ENCODE measurements around the gene ERC1.
"Not testable (repeated sequence)": the region's sequence is repeated elsewhere in the genome, so short reads cannot be mapped to it uniquely, and the experiment has no call there.

Gene ERC1

DNA sequence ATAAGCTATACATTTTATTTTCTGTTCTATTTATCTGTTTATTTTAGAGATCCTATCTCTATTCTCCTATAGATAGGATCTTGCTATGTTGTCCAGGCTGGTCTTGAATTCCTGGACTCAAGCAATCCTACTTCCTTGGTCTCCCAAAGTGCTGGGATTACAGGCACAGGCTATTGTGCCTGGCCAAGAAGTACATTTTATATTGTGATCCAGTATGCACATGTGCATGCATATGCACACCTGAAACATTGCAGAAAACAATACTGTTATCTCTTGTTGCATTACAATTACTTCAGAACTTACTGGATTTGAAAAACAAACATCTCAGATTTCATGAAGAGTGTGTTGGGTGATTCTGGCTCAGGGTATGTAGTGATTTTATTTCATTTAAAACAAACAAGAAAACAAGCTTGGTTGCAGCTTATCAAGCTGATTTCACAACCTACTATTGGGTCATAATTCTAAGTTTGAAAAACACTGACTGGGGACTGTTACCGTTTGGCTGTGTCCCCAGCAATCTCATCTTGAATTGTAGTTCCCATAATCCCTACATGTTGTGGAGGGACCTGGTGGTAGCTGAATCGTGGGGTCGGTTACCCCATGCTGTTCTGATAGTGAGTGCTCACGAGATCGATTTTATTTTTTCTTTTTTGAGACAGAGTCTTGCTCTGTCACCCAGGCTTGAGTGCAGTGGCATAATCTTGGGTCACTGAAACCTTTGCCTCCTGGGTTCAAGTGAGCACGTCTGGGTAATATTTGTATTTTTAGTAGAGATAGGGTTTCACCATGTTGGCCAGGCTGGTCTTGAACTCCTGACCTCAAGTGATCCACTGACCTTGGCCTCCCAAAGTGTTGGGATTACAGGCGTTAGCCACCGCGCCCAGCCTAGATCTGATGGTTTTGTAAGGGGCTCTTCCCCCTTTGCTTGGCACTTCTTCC lies 31.3 kb downstream of the ERC1 start:
- DNase-seq (ENCODE audit: low spot score): no peak

DNA sequence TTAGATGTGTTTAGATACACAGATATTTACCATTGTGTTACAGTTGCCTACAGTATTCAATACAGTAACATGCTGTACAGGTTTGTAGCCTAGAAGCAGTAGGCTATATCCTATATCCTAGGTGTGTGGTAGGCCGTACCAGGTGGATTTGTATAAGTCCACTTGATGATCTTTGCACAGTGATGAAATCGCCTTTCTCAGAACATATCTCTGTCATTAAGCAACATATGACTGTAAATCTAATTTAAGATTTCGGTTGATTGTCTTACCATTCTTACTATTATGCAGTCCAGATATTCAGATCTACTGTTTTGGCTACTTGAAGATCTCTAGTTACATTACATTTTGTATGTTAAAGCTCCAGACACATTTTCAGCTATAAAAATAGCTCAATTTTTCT lies 39.8 kb downstream of the ERC1 start:
- no peak for DNase-seq (ENCODE audit: low spot score)

DNA sequence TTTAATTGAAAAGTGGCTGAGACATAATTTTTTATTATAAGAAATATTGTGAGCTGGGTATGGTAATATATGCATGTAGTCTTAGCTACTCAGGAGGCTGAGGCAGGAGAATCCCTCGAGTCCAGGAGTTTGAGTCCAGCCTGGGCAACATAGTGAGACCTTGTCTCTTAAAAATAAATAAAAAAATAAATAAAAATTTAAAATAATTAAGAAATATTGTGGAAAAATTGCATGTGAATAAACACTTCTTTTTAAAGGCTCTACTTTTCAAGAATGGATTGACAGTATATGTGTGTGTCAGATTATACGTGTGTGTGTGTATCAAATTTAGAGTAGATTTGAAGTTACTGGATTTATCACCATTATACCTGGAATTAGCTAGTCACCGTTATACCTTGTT lies 43.2 kb downstream of the ERC1 start:
- no peak for DNase-seq (ENCODE audit: low spot score)

DNA sequence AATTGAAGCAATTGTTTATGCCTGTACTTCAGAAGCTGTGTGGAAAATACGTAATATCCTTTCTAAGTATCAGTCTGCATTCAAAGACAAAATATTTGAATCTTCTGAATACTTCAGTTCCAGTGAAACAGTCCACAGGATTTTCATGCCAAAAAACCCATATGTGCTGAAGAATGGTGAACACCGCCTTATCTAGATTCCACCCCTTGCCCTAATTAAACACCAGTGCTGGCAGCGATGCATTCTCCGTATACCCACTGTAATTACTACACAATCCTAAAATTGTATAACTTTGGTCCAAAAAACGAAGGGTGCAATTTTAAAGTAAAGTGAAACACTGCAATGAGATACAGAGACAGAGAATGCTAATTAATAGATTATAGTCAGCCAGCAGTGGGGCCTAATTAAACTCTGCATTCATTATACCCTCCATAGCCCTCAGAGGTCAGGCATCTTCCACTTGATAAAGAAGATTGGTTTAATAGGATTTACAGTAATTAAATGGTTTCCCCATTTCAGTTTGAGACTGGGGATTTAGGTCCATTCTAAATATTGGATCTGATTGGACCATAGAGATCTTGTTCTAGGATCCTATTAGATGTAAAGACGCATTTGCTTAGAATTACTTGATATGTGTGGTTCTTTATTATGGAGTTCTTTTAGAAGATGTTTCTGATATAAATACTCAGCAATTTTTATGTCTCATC lies 43.9 kb downstream of the ERC1 start:
- DNase-seq (ENCODE audit: low spot score): no peak

DNA sequence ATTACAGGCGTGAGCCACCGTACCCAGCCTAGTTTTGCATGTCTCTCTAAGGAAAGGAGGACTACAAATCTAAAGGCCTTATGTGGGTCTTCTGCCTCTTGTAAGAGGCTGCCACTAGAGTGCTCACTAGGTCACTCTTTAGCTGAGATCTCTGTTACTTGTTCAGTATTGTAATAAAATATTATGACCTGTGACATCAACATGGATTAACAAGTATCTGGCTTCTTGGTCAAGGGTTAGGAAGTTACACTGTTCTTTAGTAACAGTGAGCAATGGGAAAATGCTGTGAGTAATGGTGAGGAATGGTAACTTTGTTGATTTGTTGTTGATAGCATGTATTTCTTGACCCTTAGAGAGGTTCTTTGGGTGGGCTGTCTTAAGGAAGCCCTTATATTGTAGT lies 50.5 kb downstream of the ERC1 start:
- DNase-seq (ENCODE audit: low spot score): no peak

DNA sequence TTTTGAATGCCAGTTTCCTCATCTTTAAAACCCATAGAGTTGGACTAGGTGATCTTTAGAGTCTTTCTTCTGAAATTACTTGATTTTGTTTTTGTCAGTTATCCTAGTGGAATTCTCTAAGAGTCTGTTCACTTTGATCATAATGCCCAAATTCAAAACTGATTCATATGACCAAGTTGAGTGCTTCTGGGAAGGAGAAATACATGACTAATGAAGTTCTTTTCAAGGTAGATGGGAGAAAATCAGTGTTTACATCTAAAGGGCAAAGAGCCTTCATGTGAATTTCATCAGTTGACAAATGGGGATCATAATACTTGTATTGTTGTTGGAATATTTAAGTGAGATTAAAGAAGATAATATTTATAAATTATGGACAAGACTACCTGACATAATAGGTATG lies 53.2 kb downstream of the ERC1 start:
- DNase-seq (ENCODE audit: low spot score): no peak

DNA sequence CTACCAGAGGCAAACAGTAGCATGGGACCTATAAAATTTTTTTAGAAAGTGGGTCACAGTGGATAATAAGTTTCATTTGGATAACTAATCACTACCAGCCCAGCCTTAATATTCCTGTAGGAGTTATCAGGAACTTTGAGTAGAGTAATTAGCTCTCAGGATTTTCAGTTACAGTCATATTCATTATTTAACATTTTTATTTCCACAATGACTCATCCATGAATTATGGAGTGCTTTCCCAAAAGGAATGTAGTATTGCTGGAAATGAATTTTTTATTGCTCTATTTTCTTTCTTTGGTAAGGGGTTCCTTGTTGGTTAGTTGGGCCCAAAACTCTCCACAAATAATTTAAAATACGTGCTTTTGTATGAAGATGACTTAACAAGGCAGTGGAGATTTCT lies 53.7 kb downstream of the ERC1 start:
- DNase-seq (ENCODE audit: low spot score): no peak

DNA sequence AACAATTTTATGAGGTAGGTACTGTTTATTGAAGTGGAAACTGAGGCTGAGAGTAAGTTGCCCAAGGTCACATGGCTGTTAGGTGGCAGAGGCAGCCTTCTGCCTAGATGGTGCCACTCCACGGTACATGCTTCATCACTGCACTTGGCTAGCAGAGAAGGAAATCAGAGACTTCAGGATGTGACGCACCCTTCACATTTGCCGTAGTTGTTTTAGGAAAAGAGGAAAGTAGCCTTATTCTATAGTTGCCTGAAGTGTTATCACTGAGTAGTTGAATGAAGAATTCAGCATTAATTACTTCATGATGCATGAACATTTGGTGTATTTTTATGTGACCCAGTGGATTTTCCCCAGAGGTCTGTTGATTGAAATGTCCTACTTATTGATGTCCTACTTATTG lies 55.7 kb downstream of the ERC1 start:
- no peak for DNase-seq (ENCODE audit: low spot score)

DNA sequence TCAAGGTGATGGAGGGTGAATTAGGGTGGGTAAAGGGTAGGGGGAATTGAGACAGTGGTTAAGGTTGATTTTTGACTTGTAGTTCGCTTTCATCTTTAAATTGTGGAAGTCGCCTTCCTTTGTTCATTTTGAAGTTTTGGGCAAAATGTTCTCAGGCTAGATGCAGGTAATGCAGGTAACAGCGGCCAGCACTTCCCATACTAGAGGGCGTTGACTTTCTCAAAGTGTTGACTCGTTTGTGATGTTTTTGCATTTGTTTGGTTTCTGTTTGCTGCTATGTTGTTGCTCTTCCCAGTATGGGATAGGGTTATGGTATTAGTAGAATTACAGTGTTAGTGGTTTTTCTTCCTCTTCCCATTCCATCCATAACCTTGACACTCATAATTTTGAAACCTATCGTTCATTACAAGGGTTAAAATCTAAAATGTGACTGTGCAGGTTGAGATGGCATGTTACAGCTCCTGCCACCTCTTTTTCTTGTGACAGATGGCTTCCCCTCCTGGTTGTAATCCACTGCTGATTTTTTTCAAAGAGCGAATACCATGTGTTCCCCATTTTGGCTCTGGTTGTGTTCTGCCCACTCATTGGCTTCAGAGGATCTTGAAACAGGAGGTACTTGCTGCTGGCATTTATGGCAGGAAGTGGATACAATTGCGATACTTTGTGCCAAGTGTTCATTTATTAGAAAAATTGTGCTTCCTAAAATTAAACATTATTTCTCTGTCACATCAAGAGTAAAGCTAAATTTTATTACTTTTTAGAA lies 57.1 kb downstream of the ERC1 start:
- no peak for DNase-seq (ENCODE audit: low spot score)

DNA sequence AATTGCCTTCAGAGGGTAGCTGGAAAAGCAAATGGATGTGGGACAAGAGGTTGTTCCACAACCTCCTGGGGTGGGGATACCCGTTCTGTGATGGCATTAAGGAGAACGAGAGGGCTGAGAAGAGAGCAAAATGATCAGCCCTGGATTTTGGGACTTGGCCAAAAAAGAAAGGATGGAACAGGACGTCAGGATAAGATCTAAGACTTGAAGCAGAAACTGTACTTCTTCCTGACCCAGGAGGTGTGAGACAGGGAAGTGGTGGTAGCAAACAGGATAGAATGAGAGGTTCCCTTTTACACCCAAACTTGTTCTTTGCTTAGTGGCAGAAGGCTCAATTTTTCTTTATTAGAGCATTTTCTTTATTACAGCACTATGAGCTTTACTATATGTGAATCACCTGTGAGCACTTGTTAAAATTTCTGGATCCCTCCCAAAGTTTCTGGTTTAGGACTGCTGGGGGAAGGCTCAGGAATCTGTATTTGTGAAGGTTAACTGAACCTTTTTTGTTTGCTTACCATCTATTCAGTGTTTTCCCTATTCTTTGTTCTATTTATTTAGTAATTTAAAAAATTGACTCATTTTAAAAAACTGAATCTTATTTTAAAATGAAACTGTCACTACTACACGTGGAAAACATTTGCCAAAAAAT lies 59.2 kb downstream of the ERC1 start:
- DNase-seq (ENCODE audit: low spot score): no peak

DNA sequence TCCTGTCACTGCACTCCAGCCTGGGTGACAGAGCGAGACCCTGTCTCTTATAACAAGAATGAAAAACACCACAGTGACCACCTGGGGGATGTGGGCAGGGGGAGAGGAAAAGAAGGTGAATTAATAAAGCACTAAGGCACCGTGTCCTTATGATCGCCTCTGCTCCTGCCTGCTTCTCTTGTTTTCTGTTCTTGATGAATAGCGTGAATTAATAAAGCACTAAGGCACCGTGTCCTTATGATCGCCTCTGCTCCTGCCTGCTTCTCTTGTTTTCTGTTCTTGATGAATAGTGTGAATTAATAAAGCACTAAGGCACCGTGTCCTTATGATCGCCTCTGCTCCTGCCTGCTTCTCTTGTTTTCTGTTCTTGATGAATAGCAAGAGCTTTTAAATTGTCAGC lies 60.6 kb downstream of the ERC1 start:
- DNase-seq (ENCODE audit: low spot score): not testable (repeated sequence)

DNA sequence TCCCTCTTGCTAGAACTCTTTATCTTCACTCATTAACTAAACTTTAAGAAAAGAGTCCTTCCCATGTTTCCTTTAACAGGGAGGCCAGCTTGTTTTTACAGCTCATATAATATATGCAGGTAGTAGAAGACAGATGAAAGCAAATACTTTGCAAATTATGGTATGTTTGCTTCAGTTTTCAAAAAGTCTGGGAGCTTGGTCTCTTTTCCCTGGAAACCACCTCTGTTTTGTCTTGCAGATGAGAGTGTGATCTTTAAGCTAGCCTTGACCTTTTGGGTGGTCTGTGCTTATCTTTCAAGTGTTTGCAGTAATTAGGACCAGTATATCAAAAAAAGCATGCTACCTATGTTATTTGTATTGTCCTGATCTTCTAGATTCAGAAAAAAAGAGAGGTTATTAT lies 62.7 kb downstream of the ERC1 start:
- no peak for DNase-seq (ENCODE audit: low spot score)

DNA sequence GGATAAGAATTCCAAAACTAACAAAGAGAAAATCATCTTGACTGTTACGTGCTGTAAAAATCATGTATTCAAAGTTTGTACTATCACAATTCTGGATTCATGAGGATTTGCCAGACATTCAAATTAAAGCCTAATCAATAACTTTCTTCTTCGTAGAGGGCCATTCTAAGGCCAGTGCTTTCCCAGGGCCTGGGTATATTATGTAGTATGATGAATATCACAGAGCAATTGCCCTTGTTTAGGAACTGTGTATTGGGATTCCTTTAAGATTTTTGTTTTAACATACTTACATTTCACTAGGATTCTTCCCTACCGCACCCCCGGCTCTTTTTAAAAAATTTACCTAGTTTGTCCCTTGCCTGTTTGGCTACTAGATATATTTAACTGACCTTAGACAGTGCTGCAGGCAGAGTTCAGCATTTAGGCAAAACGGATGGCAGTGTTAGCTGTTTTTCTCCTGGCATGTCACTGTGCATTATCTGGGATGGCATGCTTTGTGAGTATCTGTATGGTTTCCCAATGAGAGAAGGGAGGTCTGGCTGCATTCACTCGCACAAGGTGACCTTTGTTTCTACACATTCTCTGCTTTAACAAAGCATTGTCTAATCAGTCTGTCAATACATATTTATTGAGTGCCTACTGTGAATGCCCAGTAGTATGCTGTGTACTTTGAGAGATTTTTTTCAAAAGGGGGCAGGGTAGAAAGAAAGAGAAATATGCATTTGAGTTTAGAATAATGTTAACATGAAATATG lies 63.3 kb downstream of the ERC1 start:
- DNase-seq (ENCODE audit: low spot score): no peak

DNA sequence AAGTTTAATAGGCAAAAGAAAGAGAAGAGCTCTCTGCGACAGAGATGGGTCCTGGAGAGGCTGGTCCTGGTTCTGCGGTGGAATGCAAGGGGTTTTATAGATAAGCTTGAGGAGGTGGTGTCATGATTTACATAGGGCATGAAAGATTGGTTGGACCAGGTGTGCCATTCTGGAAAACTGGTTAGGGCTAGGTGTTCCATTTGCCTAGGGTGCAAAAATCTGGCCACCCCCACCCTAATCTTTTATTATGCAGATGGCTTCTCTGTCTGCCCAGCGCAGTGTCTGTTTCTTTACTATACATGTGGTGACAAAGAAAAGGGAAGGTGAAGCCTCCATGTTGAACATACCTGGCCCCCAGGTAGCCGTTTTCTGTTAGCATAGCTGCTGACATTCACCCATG lies 65.4 kb downstream of the ERC1 start:
- no peak for DNase-seq (ENCODE audit: low spot score)

DNA sequence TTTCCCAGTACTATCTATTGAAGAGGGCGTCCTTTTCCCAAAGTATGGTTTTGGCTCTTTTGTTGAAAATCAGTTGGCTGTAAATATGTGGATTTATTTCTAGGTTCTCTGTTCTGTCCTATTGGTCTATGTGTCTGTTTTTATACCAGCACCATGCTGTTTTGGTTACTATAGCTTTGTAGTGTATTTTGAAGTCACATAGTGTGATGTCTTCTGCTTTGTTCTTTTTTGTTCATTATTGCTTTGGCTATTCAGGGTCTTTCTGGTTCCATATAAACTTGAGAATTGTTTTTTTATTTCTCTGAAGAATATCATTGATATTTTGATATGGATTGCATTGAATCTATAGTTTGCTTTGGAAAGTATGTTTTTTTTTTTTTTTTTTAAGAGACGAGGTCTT lies 67.4 kb downstream of the ERC1 start:
- DNase-seq (ENCODE audit: low spot score): no peak

DNA sequence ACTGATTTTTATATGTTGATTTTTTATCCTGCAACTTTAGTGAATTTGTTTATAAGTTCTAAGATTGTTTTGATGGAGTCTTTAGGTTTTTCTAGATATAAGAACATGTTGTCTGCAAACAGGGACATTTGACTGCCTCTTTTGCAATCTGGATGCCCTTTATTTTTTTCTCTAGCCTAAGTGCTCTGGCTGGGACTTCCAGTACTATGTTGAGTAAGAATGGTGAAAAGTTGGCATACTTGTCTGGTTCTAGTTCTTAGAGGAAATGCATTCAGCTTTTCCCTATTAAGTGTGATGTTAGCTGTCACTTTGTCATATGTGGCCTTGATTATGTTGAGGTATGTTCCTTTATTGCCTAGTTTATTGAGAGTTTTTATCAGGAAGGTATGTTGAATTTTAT lies 68.1 kb downstream of the ERC1 start:
- no peak for DNase-seq (ENCODE audit: low spot score)

DNA sequence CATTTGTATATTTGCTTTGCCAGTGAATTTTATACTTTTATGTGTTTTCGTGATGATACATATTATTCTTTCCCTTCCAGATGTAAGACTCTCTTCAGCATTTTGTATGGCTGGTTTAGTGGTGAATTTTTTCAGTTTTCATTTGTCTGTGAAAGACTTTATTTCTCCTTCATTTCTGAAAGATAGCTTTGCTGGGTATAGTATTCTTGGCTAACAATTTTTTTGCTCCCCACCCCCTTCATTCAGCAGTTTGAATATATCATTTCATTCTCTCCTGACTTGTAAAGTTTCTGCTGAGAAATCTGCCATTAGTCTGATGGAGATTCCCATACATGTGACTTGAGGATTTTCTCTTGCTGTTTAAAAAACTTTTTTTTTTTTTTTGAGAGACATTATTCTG lies 72.8 kb downstream of the ERC1 start:
- no peak for DNase-seq (ENCODE audit: low spot score)

DNA sequence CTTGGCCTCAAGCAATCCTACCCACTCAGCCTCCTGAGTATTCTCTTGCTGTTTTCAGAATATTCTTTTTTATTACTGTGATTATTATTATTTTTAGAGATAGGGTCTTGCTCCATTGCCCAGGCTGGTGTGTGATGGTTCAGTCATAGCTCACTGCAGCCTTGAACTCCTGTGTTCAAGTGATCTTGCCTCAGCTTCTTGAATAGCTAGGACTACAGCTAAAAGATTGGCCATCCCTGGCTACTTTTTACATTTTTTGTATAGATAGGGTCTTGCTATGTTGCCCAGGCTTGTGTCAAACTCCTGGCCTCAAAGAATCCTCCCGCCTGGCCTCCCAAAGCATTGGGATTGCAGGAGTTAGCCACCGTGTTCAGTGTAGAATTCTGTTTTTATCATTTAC lies 73.3 kb downstream of the ERC1 start:
- DNase-seq (ENCODE audit: low spot score): no peak

DNA sequence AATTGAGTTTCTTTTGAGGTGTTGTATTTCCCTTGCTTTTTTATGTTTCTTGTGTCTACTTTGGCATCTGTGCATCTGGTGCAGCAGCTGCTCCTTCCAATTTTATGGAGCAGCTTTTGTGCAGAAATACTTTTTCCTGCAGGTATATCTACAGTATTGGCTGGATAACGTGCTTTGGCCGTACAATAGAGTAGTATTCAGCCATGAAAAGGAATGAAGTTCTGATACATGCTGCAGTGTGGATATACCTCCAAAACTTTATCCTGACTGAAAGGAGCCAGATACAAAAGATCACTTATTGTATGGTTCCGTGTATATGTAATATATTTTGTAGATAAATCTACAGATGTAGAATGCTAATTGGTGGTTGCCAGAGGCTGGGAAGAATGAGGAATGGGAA lies 74.6 kb downstream of the ERC1 start:
- DNase-seq (ENCODE audit: low spot score): no peak

DNA sequence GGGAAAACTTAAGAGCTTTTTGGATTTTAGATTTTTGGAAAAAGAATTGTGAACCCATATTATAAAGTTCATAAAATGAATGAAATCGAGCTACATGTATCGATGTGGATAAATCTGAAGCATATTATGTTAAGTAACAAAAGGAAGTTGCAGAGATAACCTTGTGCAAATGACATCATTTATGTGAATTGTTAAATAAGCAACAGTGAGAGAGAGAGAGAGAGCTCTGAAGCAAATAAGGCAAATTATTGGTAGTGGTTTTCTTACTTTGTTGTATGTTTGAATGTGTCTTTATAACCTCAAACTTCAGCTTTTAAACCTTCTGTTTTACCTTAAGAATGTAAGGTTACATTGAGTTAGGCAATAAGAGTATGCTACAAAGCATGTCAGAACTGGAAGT lies 78.8 kb downstream of the ERC1 start:
- DNase-seq (ENCODE audit: low spot score): no peak

DNA sequence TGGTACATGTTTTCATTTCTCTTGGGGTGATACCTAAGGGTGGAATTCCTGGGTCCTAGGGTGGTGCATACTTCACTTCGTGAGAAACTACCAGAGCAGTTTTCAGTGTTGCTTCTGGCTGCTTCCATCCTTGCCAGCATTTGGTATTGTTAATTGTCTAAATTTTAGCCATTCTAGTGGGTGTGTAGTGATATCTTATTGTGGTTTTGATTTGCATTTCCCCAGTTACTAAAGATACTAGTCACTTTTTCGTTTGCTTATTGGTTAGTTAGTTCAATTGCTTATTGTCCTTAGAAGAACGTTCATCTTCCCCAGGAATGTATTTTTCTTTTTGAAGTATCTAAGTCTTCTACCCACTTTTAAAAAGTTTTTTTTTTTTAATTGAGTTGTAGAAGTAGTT lies 80.2 kb downstream of the ERC1 start:
- DNase-seq (ENCODE audit: low spot score): no peak

DNA sequence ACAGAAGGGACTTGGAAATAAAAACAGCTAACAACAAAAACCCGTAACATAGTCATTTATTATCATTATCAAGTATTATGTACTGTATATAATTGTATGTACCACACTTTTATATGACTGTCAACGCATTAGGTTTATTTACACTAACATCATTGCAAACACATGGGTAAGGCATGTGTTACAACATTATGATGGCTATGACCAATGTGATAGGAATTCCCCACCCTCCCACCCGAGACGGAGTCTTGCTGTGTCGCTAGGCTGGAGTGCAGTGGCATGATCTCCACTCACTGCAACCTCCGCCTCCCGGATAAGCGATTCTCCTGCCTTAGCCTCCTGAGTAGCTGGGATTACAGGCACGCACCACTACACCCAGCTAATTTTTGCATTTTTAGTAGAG lies 82.6 kb downstream of the ERC1 start:
- no peak for DNase-seq (ENCODE audit: low spot score)
